Prostate gland (tissue), 2 donors: ENCODE data around the gene DDX17. TPM values are rescaled to one million over a fixed set of nuclear protein-coding genes. Genes with fewer than 3 reads are reported as not detected.

Experiments
- DNase-seq: peaks from one replicate; pipeline ENCODE4 v3.0.0-alpha.2; 2019; ENCODE audit warnings: low spot score
- H3K27ac ChIP-seq, 2 donors: fragments of 200-600 bp; sonication (generic); 2 replicates each; pipeline ENCODE4 v1.5.1; 2017 to 2019
- H3K27me3 ChIP-seq: fragments of 200-600 bp; sonication (generic); replicated peaks from 2 replicates; pipeline ENCODE4 v1.5.1; 2019; ENCODE audit not compliant: insufficient read depth
- H3K36me3 ChIP-seq, 2 donors: fragments of 200-600 bp; sonication (generic); 1 replicate in 1 of 2; 2 replicates in 1 of 2; pipeline versions ENCODE4 v1.5.1 to v1.8.1; 2017 to 2019
- H3K4me1 ChIP-seq: fragments of 200-600 bp; sonication (generic); replicated peaks from 2 replicates; pipeline ENCODE4 v1.5.1; 2019
- H3K4me3 ChIP-seq, 2 donors: fragments of 200-600 bp; sonication (generic); 2 replicates each; pipeline ENCODE4 v1.5.1; 2017 to 2019
- H3K9me3 ChIP-seq: fragments of 200-600 bp; sonication (generic); 2 replicates; pipeline ENCODE4 v1.5.1; 2017
- CTCF ChIP-seq, 4 experiments: fragments of 200-600 bp in 2 of 4; fragments of 450-650 bp in 2 of 4; sonication (generic) in 2 of 4; IDR thresholded peaks; 1 replicate in 3 of 4; 2 replicates in 1 of 4; pipeline ENCODE4 v1.5.1; 2016 to 2019; ENCODE audit warnings: antibody characterized with exemption in 4 of 4, mild to moderate bottlenecking in 2 of 4, moderate library complexity in 2 of 4
- POLR2A ChIP-seq: fragments of 450-650 bp; IDR thresholded peaks from one replicate; pipeline ENCODE4 v1.6.1; 2016; ENCODE audit warnings: antibody characterized with exemption, mild to moderate bottlenecking
- POLR2AphosphoS5 ChIP-seq: sonication (generic); formaldehyde crosslinking; IDR thresholded peaks from one replicate; pipeline ENCODE4 v1.6.1; 2017; ENCODE audit warnings: antibody characterized with exemption
- WGBS: methylation state at CpG from one replicate; pipeline ENCODE4 v1.1.5; 2018; 5-methylcytosine and 5-hydroxymethylcytosine counted together
- intact Hi-C: fragments of 100-400 bp; cut with DNase I; formaldehyde crosslinking; loops from one replicate; pipeline ENCODE4 v1.14.2; 2022
- total RNA-seq, 2 donors: library from RNA; depleted of rRNA; stranded (reverse); fragments of >200 nt; gene quantifications; one replicate each; pipeline ENCODE4 v1.1.0, GENCODE V29; 2016

Gene DDX17
- total RNA-seq, 2 donors from 2014 or later: 374 to 600 TPM

GRCh38 chr22:38485783-38486182 is 20.3 kb downstream of the DDX17 start:
- Histone ChIP-seq H3K36me3 (peaks cover 35 to 57% of the 10 kb centered on the region in 2 donors), H3K9me3 (no peaks in the 10 kb centered on the region), H3K27me3 (no peaks in the 10 kb centered on the region), H3K4me3 (no peak overlapping the region), H3K27ac (no peak overlapping the region), H3K4me1 (no peaks in the 10 kb centered on the region)
- 51% methylated on average over 5 of the region's 5 CpGs for WGBS
- DNase-seq: peak; percentile 36
- intact Hi-C loops: no loop called here
- no peak for TF ChIP-seq POLR2AphosphoS5
- TF ChIP-seq POLR2A: no peak
- no peak for TF ChIP-seq CTCF (IDR thresholded peaks at IDR 0.05)

GRCh38 chr22:38484244-38484643 is 21.9 kb downstream of the DDX17 start:
- WGBS: 47% methylated on average over 1 of the region's 1 CpG
- H3K27ac ChIP-seq: no peak overlapping the region
- peaks cover 35 to 43% of the 10 kb centered on the region in 2 donors for H3K36me3 ChIP-seq
- H3K4me1 ChIP-seq: no peaks in the 10 kb centered on the region
- DNase-seq: no peak
- intact Hi-C loops: no loop called here
- no peaks in the 10 kb centered on the region for H3K27me3 ChIP-seq
- no peak overlapping the region for H3K4me3 ChIP-seq
- H3K9me3 ChIP-seq: no peaks in the 10 kb centered on the region
- TF ChIP-seq POLR2AphosphoS5 (no peak), POLR2A (no peak), CTCF (IDR thresholded peaks at IDR 0.05) (no peak)

GRCh38 chr22:38482662-38483308 is 23.3 kb downstream of the DDX17 start:
- no peak overlapping the region for H3K4me3 ChIP-seq
- intact Hi-C loops: no loop called here
- H3K9me3 ChIP-seq: no peaks in the 10 kb centered on the region
- peaks cover 28 to 38% of the 10 kb centered on the region in 2 donors for H3K36me3 ChIP-seq
- no peak for TF ChIP-seq CTCF (IDR thresholded peaks at IDR 0.05)
- no peak for TF ChIP-seq POLR2A
- TF ChIP-seq POLR2AphosphoS5: no peak
- no peak for DNase-seq
- WGBS: 92% methylated on average over 6 of the region's 6 CpGs
- no peaks in the 10 kb centered on the region for H3K4me1 ChIP-seq
- H3K27ac ChIP-seq: no peak overlapping the region
- H3K27me3 ChIP-seq: no peaks in the 10 kb centered on the region

GRCh38 chr22:38481871-38482332 is 24.2 kb downstream of the DDX17 start:
- H3K36me3 ChIP-seq: peaks cover 26 to 29% of the 10 kb centered on the region in 2 donors
- H3K4me1 ChIP-seq: no peaks in the 10 kb centered on the region
- intact Hi-C loops: no loop called here
- H3K27ac ChIP-seq: no peak overlapping the region
- H3K9me3 ChIP-seq: no peaks in the 10 kb centered on the region
- no peaks in the 10 kb centered on the region for H3K27me3 ChIP-seq
- WGBS: 80% methylated on average over 8 of the region's 8 CpGs
- TF ChIP-seq CTCF (IDR thresholded peaks at IDR 0.05) (no peak), POLR2AphosphoS5 (no peak), POLR2A (no peak)
- no peak for DNase-seq
- H3K4me3 ChIP-seq: no peak overlapping the region

- H3K27ac ChIP-seq: no peak overlapping the region
Observed at GRCh38 chr22:38481162-38481870, 24.8 kb downstream of the DDX17 start.

More at GRCh38 chr22:38481162-38481870, 24.8 kb downstream of the DDX17 start:
- TF ChIP-seq POLR2A: no peak
- TF ChIP-seq CTCF (IDR thresholded peaks at IDR 0.05): no peak
- TF ChIP-seq POLR2AphosphoS5: no peak
- Histone ChIP-seq H3K27me3 (no peaks in the 10 kb centered on the region), H3K36me3 (peaks cover 25 to 26% of the 10 kb centered on the region in 2 donors), H3K4me1 (no peaks in the 10 kb centered on the region), H3K4me3 (no peak overlapping the region), H3K9me3 (no peaks in the 10 kb centered on the region)
- intact Hi-C loops: no loop called here
- no peak for DNase-seq
- 98% methylated on average over 3 of the region's 3 CpGs for WGBS
